HEK293 (cell line): ENCODE data around the gene FRAS1.

Source experiments
- ATF2 ChIP-seq: fragments of 450-650 bp; formaldehyde crosslinking; IDR thresholded peaks from 2 replicates; pipeline ENCODE4 v1.5.1; 2016; ENCODE audit warnings: missing biosample characterization, missing genetic modification characterization, low read depth
- CTCF ChIP-seq: fragments of 450-650 bp; formaldehyde crosslinking; IDR thresholded peaks from 2 replicates; pipeline ENCODE4 v1.5.1; 2016; ENCODE audit warnings: missing biosample characterization, missing genetic modification characterization
- REPIN1 ChIP-seq: fragments of 450-650 bp; formaldehyde crosslinking; IDR thresholded peaks from 2 replicates; pipeline ENCODE4 v1.5.1; 2017; ENCODE audit warnings: missing biosample characterization, missing genetic modification characterization, low read depth
- REST ChIP-seq: fragments of 450-650 bp; formaldehyde crosslinking; IDR thresholded peaks from 2 replicates; pipeline ENCODE4 v1.5.1; 2016; ENCODE audit warnings: missing biosample characterization, missing genetic modification characterization
- ZBTB26 ChIP-seq: fragments of 450-650 bp; formaldehyde crosslinking; optimal IDR thresholded peaks from 2 replicates; pipeline ENCODE3; 2016; ENCODE audit warnings: missing biosample characterization, mild to moderate bottlenecking, missing genetic modification characterization
- ZNF184 ChIP-seq: fragments of 450-650 bp; IDR thresholded peaks from 2 replicates; pipeline ENCODE4 v1.5.1; 2018; ENCODE audit warnings: missing biosample characterization, mild to moderate bottlenecking, missing genetic modification characterization
- ZNF48 ChIP-seq: fragments of 450-650 bp; formaldehyde crosslinking; IDR thresholded peaks from 2 replicates; pipeline ENCODE4 v1.5.1; 2016; ENCODE audit warnings: missing biosample characterization, missing genetic modification characterization
- ZNF560 ChIP-seq: fragments of 450-650 bp; formaldehyde crosslinking; IDR thresholded peaks from 2 replicates; pipeline ENCODE4 v1.5.1; 2017; ENCODE audit warnings: missing biosample characterization, missing genetic modification characterization, borderline replicate concordance
- TF ChIP-seq, protein P1 (sequence below): fragments of 450-650 bp; formaldehyde crosslinking; IDR thresholded peaks from 2 replicates; pipeline ENCODE4 v1.5.1; 2016; ENCODE audit warnings: missing biosample characterization, missing genetic modification characterization
- TF ChIP-seq, protein P2 (sequence below): fragments of 450-650 bp; formaldehyde crosslinking; IDR thresholded peaks from 2 replicates; pipeline ENCODE4 v1.5.1; 2016; ENCODE audit warnings: missing biosample characterization, missing genetic modification characterization

- TF ChIP-seq REPIN1 (tag by site-specific recombination) (no peak), ZNF48 (tag by site-specific recombination) (no peak), CTCF (tag by site-specific recombination) (no peak), ATF2 (no peak), ZNF560 (tag by site-specific recombination) (no peak), REST (tag by site-specific recombination) (no peak), ZNF184 (tag by site-specific recombination) (no peak), ZBTB26 (tag by site-specific recombination) (no peak)
- TF ChIP-seq, protein P1, sequence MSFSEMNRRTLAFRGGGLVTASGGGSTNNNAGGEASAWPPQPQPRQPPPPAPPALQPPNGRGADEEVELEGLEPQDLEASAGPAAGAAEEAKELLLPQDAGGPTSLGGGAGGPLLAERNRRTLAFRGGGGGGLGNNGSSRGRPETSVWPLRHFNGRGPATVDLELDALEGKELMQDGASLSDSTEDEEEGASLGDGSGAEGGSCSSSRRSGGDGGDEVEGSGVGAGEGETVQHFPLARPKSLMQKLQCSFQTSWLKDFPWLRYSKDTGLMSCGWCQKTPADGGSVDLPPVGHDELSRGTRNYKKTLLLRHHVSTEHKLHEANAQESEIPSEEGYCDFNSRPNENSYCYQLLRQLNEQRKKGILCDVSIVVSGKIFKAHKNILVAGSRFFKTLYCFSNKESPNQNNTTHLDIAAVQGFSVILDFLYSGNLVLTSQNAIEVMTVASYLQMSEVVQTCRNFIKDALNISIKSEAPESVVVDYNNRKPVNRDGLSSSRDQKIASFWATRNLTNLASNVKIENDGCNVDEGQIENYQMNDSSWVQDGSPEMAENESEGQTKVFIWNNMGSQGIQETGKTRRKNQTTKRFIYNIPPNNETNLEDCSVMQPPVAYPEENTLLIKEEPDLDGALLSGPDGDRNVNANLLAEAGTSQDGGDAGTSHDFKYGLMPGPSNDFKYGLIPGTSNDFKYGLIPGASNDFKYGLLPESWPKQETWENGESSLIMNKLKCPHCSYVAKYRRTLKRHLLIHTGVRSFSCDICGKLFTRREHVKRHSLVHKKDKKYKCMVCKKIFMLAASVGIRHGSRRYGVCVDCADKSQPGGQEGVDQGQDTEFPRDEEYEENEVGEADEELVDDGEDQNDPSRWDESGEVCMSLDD (tag by site-specific recombination): no peak
- TF ChIP-seq, protein P2, sequence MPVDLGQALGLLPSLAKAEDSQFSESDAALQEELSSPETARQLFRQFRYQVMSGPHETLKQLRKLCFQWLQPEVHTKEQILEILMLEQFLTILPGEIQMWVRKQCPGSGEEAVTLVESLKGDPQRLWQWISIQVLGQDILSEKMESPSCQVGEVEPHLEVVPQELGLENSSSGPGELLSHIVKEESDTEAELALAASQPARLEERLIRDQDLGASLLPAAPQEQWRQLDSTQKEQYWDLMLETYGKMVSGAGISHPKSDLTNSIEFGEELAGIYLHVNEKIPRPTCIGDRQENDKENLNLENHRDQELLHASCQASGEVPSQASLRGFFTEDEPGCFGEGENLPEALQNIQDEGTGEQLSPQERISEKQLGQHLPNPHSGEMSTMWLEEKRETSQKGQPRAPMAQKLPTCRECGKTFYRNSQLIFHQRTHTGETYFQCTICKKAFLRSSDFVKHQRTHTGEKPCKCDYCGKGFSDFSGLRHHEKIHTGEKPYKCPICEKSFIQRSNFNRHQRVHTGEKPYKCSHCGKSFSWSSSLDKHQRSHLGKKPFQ (tag by site-specific recombination): no peak
These were observed 38.0 kb downstream of the FRAS1 start for GRCh38 chr4:78095081-78095480.
